Keratinocyte (primary cell): Measurements from ENCODE around the gene TCTN2. TPM values are rescaled to one million over a fixed set of nuclear protein-coding genes. Genes with fewer than 3 reads are reported as not detected.

Experiments
- DNase-seq: peaks from one replicate; pipeline ENCODE4 v3.0.0-alpha.2; 2011; ENCODE audit warnings: low read depth, missing footprints, low spot score
- FAIRE-seq: peaks from 2 replicates; lab custom pipeline; 2011; peaks lifted over from hg19 to GRCh38; lab: Jason Lieb, UNC
- H2AFZ ChIP-seq: 2 replicates; pipeline ENCODE4 v1.6.0; 2012; ENCODE audit warnings: low read length, control low read depth, inconsistent platforms; ENCODE audit not compliant: control insufficient read depth
- H3K27ac ChIP-seq: 2 replicates; pipeline ENCODE4 v1.5.1; 2011; ENCODE audit warnings: low read length; ENCODE audit not compliant: control insufficient read depth, insufficient read depth
- H3K27me3 ChIP-seq: 3 replicates; pipeline ENCODE4 v1.6.0; 2011; ENCODE audit warnings: low read length; ENCODE audit not compliant: control insufficient read depth, insufficient read depth; ENCODE audit errors: extremely low read depth
- H3K36me3 ChIP-seq, 2 experiments: 2 replicates in 1 of 2; 3 replicates in 1 of 2; pipeline ENCODE4 v1.5.1; 2011; ENCODE audit warnings: low read length in 2 of 2, mild to moderate bottlenecking in 1 of 2; ENCODE audit not compliant: control insufficient read depth in 2 of 2, insufficient read depth in 2 of 2; ENCODE audit errors: extremely low read depth in 1 of 2
- H3K4me1 ChIP-seq: 3 replicates; pipeline ENCODE4 v1.5.1; 2011; ENCODE audit warnings: low read length; ENCODE audit not compliant: control insufficient read depth, insufficient read depth; ENCODE audit errors: extremely low read depth
- H3K4me2 ChIP-seq: 3 replicates; pipeline ENCODE4 v1.6.0; 2011; ENCODE audit warnings: low read depth, low read length; ENCODE audit not compliant: control insufficient read depth, insufficient read depth; ENCODE audit errors: extremely low read depth
- H3K4me3 ChIP-seq, 3 experiments: fragments of 200-600 bp in 1 of 3; sonication (generic) in 1 of 3; 2 replicates in 2 of 3; 3 replicates in 1 of 3; pipeline ENCODE4 v1.5.1; 2011 to 2016; ENCODE audit warnings: low read length in 3 of 3, mild to moderate bottlenecking in 3 of 3, control low read depth in 2 of 3, inconsistent platforms in 1 of 3, low read depth in 1 of 3, mixed read lengths in 1 of 3, mixed run types in 1 of 3, moderate library complexity in 1 of 3; ENCODE audit not compliant: control insufficient read depth in 2 of 3, insufficient read depth in 2 of 3; ENCODE audit errors: extremely low read depth in 1 of 3
- H3K79me2 ChIP-seq: 2 replicates; pipeline ENCODE4 v1.6.0; 2012; ENCODE audit warnings: low read length; ENCODE audit not compliant: control insufficient read depth, insufficient read depth
- H3K9ac ChIP-seq: 3 replicates; pipeline ENCODE4 v1.6.0; 2011; ENCODE audit warnings: low read length; ENCODE audit not compliant: control insufficient read depth, insufficient read depth; ENCODE audit errors: extremely low read depth
- H3K9me1 ChIP-seq: 3 replicates; pipeline ENCODE4 v1.6.0; 2011; ENCODE audit warnings: low read length; ENCODE audit not compliant: control insufficient read depth, insufficient read depth; ENCODE audit errors: extremely low read depth
- H3K9me3 ChIP-seq: 2 replicates; pipeline ENCODE4 v1.5.1; 2012; ENCODE audit warnings: low read depth, low read length; ENCODE audit not compliant: control insufficient read depth
- H4K20me1 ChIP-seq: 3 replicates; pipeline ENCODE4 v1.6.0; 2011; ENCODE audit warnings: low read length; ENCODE audit not compliant: control insufficient read depth, insufficient read depth; ENCODE audit errors: extremely low read depth
- EZH2 ChIP-seq: IDR thresholded peaks from one replicate; pipeline ENCODE4 v1.6.1; 2012; ENCODE audit warnings: inconsistent platforms, mild to moderate bottlenecking, low read length, moderate library complexity
- dilution Hi-C: fragments of 300-500 bp; cut with MboI; formaldehyde crosslinking; loops from one replicate; pipeline ENCODE4 v1.7.0; 2020; ENCODE audit warnings: low sequenced_read_pairs; ENCODE audit not compliant: extremely low pct_ligation_motif_present
- polyA plus RNA-seq, 5 experiments: library from polyadenylated mRNA; depleted of rRNA in 3 of 5; stranded (reverse) in 3 of 5; stranded (forward) in 1 of 5; unstranded in 1 of 5; fragments of >200 nt; gene quantifications; 1 replicate in 1 of 5; 2 replicates in 3 of 5; 3 replicates in 1 of 5; pipeline versions ENCODE4 v1.2.1 to v1.2.3, GENCODE V29; 2011 to 2012; ENCODE audit warnings: missing spikeins in 2 of 5, low read depth in 1 of 5, low replicate concordance in 1 of 5
- TF ChIP-seq, protein P1 (sequence below), 3 experiments: IDR thresholded peaks in 1 of 3; conservative IDR thresholded peaks in 1 of 3; optimal IDR thresholded peaks in 1 of 3; 2 replicates in 2 of 3; 3 replicates in 1 of 3; pipeline versions ENCODE3 to v1.5.1; 2011; ENCODE audit warnings: low read length in 3 of 3, mild to moderate bottlenecking in 3 of 3, moderate library complexity in 2 of 3, control low read depth in 1 of 3, inconsistent platforms in 1 of 3; ENCODE audit not compliant: insufficient read depth in 2 of 3; ENCODE audit errors: extremely low read depth in 1 of 3

TCTN2 gene
- polyA plus RNA-seq, 1 donor (not counting 4 experiments of a cell fraction or from before 2014, with no cell fraction given), result 3.2 TPM

GRCh38 chr12:123726962-123727361 is 56.0 kb downstream of the TCTN2 start:
- no peak overlapping the region for H2AFZ ChIP-seq
- TF ChIP-seq EZH2, result no peak
- TF ChIP-seq, protein P1, sequence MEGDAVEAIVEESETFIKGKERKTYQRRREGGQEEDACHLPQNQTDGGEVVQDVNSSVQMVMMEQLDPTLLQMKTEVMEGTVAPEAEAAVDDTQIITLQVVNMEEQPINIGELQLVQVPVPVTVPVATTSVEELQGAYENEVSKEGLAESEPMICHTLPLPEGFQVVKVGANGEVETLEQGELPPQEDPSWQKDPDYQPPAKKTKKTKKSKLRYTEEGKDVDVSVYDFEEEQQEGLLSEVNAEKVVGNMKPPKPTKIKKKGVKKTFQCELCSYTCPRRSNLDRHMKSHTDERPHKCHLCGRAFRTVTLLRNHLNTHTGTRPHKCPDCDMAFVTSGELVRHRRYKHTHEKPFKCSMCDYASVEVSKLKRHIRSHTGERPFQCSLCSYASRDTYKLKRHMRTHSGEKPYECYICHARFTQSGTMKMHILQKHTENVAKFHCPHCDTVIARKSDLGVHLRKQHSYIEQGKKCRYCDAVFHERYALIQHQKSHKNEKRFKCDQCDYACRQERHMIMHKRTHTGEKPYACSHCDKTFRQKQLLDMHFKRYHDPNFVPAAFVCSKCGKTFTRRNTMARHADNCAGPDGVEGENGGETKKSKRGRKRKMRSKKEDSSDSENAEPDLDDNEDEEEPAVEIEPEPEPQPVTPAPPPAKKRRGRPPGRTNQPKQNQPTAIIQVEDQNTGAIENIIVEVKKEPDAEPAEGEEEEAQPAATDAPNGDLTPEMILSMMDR (optimal IDR thresholded peaks at IDR 0.05 in 1 of 3, IDR thresholded peaks at IDR 0.05 in 1 of 3, conservative IDR thresholded peaks at IDR 0.05 in 1 of 3; ENCODE audit: extremely low read depth in 1 of 3, insufficient read depth in 2 of 3, low read length in 3 of 3), result no peak
- H3K36me3 ChIP-seq, result peaks cover 9 to 13% of the 10 kb centered on the region in 2 experiments
- FAIRE-seq (no peak), DNase-seq (no peak)
- H3K4me2 ChIP-seq, result no peak overlapping the region
- H3K27ac ChIP-seq, result no peak overlapping the region
- H3K4me1 ChIP-seq, result no peaks in the 10 kb centered on the region
- H3K79me2 ChIP-seq, result no peaks in the 10 kb centered on the region
- H3K9me3 ChIP-seq, result no peaks in the 10 kb centered on the region
- dilution Hi-C loops, result no loop called here
- H3K27me3 ChIP-seq, result no peaks in the 10 kb centered on the region
- H3K4me3 ChIP-seq, result no peak overlapping the region
- no peaks in the 10 kb centered on the region for H3K9me1 ChIP-seq
- no peaks in the 10 kb centered on the region for H4K20me1 ChIP-seq
- no peak overlapping the region for H3K9ac ChIP-seq

DNA sequence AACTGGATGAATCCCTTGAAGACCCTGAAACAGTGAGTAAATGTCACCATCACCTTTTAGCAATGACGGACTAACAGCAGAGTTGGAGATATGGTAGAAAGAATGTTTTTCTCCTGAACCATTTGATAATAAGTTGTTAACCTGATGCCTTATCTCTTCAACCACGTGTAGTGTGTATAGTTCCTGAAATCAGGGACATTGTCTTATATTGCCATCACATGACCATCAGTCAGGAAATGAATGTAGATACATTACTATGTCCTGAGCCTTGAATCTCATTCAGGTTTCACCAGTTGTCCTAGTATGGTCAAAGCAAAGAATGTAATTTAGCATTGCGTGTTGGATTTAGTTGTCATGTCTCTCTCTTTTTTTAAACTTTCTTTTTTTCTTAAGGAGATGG is 57.0 kb downstream of the TCTN2 start:
- Histone ChIP-seq H3K36me3 (peaks cover 11 to 16% of the 10 kb centered on the region in 2 experiments), H3K9ac (no peak overlapping the region), H4K20me1 (no peaks in the 10 kb centered on the region), H3K9me3 (no peaks in the 10 kb centered on the region), H3K27me3 (no peaks in the 10 kb centered on the region), H3K27ac (no peak overlapping the region), H3K4me3 (no peak overlapping the region), H3K9me1 (no peaks in the 10 kb centered on the region), H3K4me1 (no peaks in the 10 kb centered on the region), H3K4me2 (no peak overlapping the region), H3K79me2 (no peaks in the 10 kb centered on the region), H2AFZ (no peak overlapping the region)
- no peak for DNase-seq
- dilution Hi-C loops, result no loop called here
- TF ChIP-seq, protein P1 (optimal IDR thresholded peaks at IDR 0.05 in 1 of 3, IDR thresholded peaks at IDR 0.05 in 1 of 3, conservative IDR thresholded peaks at IDR 0.05 in 1 of 3; ENCODE audit: extremely low read depth in 1 of 3, insufficient read depth in 2 of 3, low read length in 3 of 3), result no peak
- no peak for TF ChIP-seq EZH2
- no peak for FAIRE-seq
